Sigmoid colon (tissue), 4 donors: Measurements from ENCODE around the gene PLA2G6.

Experiments
- CTCF ChIP-seq, 4 experiments: fragments of 450-650 bp in 3 of 4; fragments of 200-600 bp in 1 of 4; IDR thresholded peaks; one replicate each; pipeline ENCODE4 v1.5.1; 2016 to 2019; ENCODE audit warnings: antibody characterized with exemption in 4 of 4, mild to moderate bottlenecking in 3 of 4, moderate library complexity in 2 of 4
- EP300 ChIP-seq, 4 donors: sonication (generic); formaldehyde crosslinking; IDR thresholded peaks; one replicate each; pipeline ENCODE4 v1.6.1; 2017; ENCODE audit warnings: antibody characterized with exemption in 4 of 4
- POLR2A ChIP-seq, 2 donors: fragments of 450-650 bp; IDR thresholded peaks; one replicate each; pipeline ENCODE4 v1.6.1; 2016; ENCODE audit warnings: antibody characterized with exemption in 2 of 2, mild to moderate bottlenecking in 2 of 2, moderate library complexity in 2 of 2
- POLR2AphosphoS5 ChIP-seq, 4 donors: sonication (generic); formaldehyde crosslinking; IDR thresholded peaks; one replicate each; pipeline ENCODE4 v1.6.1; 2017; ENCODE audit warnings: antibody characterized with exemption in 4 of 4

DNA sequence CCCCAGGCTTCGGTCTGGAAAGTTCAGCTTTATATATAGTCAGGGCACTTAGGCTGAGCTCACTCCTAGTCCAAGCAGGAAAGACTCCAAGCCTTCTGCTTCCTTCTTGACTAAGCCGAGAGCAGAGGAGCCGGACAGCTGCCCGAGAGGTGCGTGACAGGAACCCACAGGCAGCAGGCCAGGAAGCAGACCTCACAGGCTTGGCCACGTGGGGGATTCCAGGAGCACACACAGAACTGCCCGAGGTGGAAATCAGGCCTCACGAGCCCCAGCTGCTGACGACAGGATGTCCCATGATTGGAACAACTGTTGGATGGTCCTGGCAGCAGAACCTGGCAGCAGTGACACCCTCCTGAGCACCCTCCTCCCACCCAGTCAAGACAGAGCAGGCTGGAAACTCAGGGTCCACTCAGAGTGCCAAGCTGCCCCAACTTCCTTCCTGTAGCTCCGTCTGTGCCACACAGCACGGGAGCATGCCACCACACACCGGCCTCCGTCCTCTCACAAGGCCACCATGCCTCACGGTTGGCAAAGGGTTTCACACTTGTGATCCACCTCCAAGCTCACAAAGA lies 5.4 kb downstream of the PLA2G6 start:
- TF ChIP-seq POLR2A (IDR thresholded peaks at IDR 0.05) (no peak), CTCF (IDR thresholded peaks at IDR 0.05) (no peak), POLR2AphosphoS5 (IDR thresholded peaks at IDR 0.05) (peak; percentile 22 to 79 (median 46)), EP300 (IDR thresholded peaks at IDR 0.05) (peak in 2 of 4 donors; percentile 68 to 84)
